Right renal pelvis (tissue), 4 donors: ENCODE measurements around the gene TMPRSS3. TPM values are rescaled to one million over a fixed set of nuclear protein-coding genes. Genes with fewer than 3 reads are reported as not detected.

Experiments used
- DNase-seq, 4 donors: peaks; one replicate each; pipeline ENCODE4 v3.0.0-alpha.2; 2013; ENCODE audit warnings: low read depth in 4 of 4, low spot score in 3 of 4, missing footprints in 1 of 4
- polyA plus RNA-seq, 4 donors: library from polyadenylated mRNA; unstranded; fragments of 120-200 nt; gene quantifications; one replicate each; pipeline ENCODE4 v1.2.1, GENCODE V29; 2013; ENCODE audit not compliant: insufficient read length in 4 of 4

Gene TMPRSS3
- polyA plus RNA-seq: 1 to 10 TPM; 2.2 to 2.6 (median 2.3) TPM

DNA sequence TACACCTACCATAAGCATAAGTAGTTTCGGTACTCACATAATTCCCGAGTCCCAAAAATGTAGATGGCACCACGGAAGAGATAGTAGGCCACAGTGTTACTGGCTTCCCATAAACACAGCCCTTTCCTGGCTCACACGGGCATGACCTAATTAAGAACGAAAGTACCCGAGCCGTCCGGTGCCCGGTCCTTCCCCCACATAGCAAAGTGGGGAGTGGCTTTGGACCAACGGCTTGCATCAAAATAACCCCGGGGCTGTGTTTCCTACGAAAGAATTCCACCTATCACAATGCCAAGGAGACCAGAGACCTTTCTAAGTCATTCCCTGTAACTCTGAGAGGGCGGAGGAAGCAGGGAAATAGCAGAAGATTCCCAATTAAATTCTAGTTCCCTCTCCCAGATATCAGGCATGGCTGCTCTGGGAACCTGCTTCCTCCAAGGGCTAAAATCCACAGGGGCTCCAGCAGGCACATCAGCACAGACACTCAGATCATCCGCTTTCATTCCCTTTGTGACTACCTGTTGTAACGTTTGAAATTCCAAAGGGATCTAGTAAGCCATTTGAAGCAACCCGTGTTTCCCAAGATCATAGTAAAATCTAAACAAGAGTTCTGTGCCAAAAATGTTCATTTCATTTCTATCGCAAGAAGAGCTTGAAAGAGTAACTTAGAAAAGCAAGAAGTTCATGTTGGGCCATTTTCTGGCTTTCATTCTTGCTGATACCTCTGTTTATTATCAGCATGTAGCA is at the start of gene TMPRSS3:
Gene TMPRSS3 (minus strand): TSS at position 148 of the 747 bp plus-strand sequence. CDS start 635 bp downstream, outside the sequence.
- no peak for DNase-seq

GRCh38 chr21:42445311-42445710 is 49.5 kb upstream of the TMPRSS3 start:
- DNase-seq: no peak

GRCh38 chr21:42444745-42445059 is 48.9 kb upstream of the TMPRSS3 start:
- no peak for DNase-seq

DNA sequence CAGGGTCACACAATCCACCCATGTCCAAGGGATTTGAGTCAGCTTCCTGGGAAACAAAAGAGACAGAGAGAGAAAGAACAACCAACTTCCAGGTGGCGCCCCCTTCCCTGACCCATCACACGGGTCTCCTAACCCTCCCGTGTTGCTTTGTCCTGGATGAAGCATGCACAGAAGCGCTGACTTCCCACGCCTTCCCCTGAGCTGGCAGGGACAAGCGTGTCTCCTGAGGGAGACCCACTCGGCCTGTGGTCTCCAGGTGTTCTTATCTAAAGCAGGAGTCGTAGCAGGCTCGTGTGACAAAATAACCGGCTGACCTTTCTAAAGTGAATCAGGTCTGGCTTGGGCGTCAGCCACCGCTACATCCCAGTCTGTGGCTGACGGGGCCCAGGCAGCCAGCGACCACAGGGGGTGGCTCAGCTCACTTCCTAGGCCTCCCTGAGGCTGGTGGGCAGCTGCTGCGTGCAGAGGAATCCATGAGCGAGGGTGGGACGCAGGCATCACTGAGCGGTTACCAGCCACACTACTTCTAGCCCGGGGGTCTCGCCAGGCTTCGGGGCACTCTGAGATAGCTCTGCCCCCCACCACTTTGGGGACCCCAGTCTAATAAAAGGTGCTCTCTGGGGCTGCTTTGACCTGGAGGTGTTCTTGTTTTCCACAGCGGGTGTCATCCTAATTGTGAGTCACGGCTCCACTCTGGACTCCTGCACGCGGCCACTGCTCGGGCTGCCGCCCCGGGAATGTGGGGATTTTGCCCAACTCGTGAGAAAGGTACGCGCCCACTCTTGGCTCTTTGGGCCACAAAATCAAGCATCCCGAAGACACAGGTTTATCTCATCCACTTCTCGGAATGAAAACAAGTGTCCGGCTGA is 48.3 kb upstream of the TMPRSS3 start:
- no peak for DNase-seq

- no peak for DNase-seq
These were observed 47.4 kb upstream of the TMPRSS3 start for GRCh38 chr21:42443181-42443785.

DNA sequence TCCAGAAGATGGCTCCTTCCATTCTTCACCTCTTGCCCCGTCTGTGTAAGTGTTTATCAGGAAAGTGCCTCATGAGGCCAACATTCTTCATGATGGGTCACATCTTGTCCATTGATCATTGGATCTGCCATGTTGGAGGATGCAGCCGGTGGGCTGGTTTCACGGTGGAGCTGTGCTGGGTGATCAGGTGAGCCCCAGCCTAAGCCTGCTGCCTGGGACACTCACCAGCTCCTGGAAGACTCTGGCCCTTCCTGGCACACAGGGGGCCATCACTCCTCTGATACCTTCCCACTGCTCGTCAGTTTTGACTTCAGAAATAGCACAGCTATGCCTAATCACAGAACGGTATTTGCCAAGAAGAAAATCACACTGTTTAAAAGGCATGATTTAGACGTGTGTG is 46.1 kb upstream of the TMPRSS3 start:
- DNase-seq: no peak

DNA sequence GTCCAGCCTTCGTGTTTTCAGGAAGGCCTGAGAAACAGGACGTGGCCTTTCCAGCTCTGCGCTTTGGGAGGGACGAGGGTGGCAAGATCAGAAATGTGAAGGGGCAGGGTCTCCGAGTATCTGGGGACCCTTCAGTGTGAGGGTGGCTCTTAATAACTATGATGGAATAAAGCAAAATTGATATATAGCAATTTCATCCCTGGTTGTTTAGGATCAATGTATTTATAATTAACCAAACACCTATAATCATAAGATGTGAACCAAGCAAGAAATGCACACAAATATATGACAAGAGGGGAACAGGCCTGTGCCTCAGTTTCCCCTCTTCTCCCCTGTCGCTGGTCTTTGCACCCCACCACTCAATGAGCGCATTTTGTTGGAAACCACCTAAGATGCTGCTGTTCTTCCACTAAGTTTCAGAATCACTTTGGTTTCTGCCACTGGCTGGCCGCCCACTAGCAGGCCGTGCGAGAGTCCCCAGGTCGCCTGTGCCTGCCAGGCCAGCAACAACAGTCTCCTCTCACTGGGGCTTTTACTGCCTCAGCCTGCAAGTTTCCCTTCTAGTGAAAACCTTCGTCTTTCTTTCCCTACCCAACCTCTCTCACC is 44.4 kb upstream of the TMPRSS3 start:
- DNase-seq: no peak

DNA sequence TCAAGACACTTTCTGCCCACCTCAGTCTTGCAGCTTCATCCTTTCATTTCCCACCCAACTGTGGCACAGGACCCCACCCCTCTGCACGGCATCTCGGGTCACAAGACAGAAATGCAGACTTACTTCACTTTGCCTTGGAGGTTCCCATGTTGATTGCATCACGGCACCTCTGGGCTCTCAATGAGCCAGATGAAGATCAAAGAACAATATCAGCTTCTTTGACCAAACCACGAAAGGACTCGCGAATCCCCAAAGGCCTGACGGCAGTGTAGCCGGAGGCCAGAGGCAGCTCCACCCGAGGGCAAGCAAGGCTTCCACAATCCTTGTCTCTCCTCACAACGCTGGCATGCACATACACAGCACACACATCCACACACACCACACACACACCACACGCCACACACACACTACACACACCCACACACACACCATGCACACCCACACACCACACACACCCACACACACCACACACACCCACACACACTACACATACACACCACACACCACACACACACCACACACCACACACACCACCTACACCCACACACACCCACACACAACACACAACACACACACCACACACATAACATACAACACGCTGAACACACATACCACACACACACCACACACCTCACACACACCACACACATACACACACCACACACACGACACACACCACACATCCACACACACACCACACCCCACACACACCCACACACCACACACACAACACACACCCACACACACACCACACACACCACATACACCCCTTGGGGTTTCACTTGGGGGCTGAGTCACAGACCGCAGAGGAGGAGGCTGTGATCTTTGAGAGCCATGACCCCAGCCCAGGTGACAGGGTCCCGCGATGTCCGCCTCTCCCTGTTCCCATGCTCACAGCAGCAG is 43.7 kb upstream of the TMPRSS3 start:
- DNase-seq: no peak

DNA sequence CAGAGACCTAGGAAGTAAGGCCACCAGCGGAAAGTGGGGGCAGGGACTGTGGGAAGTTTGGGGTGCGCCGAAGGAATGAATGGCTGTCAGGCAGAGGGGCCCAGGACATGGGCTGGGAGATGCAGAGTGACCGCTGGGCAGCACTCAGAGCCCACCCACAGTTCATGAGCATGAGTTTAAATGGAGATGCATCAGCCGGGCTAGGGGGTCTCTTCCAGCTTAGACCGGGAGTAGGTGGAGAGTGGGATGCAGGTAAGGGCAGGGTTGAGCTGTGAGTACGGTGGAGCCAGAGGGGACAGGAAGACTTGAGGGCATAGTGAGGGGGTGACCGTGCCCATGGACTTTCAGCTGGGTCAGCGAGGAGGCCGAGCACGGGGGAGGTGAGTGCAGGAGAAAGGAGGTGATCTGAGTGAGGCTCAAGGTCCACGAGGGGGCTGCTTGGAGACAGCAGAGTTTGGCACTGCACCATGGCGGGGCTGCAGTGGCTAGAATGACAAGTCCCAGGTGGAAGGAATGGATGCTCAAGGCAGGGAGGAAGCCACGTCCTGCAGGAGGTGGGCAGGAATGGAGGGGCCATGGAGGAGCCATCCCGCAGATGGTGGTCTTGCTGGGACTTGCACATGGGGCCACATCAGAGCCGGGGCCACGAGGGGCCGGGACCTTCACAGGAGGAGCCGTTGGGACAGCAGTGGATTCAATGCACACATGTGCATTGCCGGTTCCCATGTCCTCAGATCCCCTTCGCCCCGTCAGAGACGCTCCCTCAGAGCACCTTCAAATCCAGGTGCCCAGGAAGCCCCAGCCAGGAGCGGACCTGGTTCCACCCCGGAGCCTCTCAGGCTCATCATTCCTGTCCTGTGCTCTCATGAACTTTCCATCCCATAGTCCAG is 42.7 kb upstream of the TMPRSS3 start:
- no peak for DNase-seq

- no peak for DNase-seq
These were observed 41.9 kb upstream of the TMPRSS3 start for GRCh38 chr21:42437786-42438185.

DNA sequence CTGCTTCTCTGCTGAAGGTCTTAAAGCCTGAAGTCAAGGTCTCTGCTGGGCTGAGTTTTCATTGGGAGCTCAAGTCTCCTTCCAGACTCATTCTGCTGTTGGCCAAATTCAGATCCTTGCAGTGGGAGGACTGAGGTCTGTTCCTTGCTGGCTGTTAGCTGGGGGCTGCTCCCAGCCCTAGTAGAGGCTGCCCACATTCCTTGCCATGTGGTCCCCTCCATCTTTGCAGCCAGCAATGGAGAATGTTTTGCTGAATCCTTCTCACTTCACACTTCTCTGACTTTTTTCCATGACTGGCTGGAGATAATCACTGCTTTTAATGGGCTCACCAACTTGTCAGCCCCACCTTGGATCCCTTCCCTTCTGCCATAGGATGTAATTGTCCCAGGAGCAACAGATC is 41.1 kb upstream of the TMPRSS3 start:
- no peak for DNase-seq

GRCh38 chr21:42435833-42436232 is 40.0 kb upstream of the TMPRSS3 start:
- DNase-seq: no peak

DNA sequence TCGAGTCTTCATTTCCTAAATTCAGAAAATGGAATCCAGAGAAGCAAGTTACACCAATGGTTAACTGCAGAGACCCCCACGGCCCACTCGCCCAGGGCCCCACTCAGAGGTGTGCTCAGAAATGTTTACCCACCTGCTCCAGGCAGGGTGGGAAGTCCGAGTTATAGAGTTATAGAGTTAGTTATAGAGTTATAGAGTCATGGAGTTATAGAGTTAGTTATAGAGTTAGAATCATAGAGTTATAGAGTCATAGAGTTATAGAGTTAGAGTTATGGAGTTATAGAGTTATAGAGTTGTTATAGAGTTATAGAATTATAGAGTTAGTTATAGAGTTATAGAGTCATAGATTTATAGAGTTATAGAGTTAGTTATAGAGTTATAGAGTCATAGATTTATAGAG is 39.5 kb upstream of the TMPRSS3 start:
- DNase-seq: no peak

GRCh38 chr21:42434884-42435283 is 39.0 kb upstream of the TMPRSS3 start:
- no peak for DNase-seq

DNA sequence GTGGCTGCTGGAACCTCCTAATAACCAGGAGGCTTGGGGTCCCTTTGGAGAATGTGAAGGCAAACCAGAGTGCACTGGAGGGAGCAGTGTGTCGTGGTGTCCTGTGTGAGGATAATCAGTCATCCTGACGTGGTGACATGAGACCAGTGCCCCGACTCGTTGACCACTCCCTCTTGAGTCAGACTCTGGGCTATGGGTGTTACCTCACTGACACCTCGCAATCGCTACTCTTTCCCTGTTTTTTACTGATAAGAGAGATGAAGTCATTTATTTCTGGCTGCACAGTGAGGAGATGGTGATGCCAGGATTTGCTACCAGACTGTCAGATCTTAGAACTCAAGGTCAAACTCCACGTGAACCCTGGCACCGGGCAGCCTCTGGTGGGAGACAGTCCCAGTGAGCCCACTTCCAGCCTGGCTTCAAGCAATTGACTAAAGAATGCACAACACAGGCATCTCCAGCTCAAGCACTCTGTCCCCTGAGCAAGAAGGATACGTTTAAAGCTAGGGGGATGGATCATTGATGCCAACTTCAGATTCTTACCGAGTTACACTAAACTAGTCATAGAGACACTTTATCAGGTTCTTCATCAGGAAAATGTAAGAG is 38.2 kb upstream of the TMPRSS3 start:
- DNase-seq: no peak

GRCh38 chr21:42432695-42433094 is 36.8 kb upstream of the TMPRSS3 start:
- no peak for DNase-seq

DNA sequence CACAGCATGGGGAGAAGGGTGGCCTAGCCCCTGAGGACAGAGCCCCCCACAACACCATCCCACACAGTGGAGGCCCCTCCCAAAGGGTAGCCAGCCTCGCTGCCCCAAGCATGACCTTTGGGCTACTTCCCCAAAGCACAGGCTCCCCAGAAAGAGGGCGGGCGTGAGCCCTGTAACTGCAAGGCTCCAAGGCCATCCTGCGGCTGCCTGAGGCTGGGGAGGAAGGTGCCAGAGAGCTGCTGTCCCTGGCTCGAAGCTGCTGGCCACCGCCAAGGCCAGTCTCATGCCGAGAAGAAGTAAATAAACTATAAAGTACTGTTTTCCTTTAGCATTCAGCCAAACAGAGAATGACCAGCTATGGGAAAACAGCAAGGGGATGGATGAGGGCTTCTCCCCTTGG is 35.3 kb upstream of the TMPRSS3 start:
- DNase-seq: no peak

DNA sequence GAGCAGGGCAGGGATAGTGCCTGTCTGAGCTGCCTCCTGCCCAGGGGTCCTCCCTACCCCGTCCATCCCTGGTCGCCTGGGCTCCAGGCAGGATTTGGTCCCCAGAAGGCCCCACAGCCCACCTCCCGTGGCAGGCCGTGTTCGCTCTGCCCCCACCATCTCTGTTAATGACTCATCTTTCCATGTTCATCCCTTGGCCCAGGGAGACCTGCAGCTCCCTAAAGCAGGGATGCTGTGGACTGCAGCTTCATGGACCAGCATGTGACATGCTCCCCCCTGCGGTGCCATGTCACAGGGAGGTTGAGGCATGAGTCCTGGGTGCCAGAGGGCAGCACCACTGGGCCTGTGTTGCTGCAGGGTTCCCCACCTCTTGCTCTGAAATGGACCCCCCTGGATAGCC is 34.7 kb upstream of the TMPRSS3 start:
- DNase-seq: no peak

DNA sequence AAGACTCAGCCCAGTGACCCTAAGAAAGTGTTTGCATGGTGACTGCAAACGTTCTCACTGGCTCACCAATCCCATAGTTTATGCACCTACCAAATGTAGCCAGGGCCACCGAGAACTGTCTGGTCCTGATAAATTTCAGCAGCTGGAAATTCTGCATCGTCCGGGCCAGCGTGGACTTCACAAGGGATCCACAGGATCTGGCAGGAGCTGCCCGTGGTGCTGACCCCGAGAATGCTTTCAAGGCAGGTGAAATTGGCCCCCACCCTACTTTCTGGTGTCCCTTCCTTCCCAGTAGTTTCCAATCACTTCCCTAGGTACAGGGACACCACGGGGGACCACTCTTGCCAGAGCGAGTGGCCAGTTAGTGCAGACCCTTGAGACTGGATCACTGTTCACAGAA is 34.0 kb upstream of the TMPRSS3 start:
- DNase-seq: no peak
